HG03097 (cell line): ENCODE results near the gene POLR3B.
"Not testable (repeated sequence)": the region's sequence is repeated elsewhere in the genome, so short reads cannot be mapped to it uniquely, and the experiment has no call there.

Source experiments
- ATAC-seq: cut with Tn5 transposase; IDR thresholded peaks from one replicate; pipeline ENCODE4 v1.9.1; 2021; ENCODE audit not compliant: unreplicated experiment, low FRiP score

The POLR3B gene

DNA sequence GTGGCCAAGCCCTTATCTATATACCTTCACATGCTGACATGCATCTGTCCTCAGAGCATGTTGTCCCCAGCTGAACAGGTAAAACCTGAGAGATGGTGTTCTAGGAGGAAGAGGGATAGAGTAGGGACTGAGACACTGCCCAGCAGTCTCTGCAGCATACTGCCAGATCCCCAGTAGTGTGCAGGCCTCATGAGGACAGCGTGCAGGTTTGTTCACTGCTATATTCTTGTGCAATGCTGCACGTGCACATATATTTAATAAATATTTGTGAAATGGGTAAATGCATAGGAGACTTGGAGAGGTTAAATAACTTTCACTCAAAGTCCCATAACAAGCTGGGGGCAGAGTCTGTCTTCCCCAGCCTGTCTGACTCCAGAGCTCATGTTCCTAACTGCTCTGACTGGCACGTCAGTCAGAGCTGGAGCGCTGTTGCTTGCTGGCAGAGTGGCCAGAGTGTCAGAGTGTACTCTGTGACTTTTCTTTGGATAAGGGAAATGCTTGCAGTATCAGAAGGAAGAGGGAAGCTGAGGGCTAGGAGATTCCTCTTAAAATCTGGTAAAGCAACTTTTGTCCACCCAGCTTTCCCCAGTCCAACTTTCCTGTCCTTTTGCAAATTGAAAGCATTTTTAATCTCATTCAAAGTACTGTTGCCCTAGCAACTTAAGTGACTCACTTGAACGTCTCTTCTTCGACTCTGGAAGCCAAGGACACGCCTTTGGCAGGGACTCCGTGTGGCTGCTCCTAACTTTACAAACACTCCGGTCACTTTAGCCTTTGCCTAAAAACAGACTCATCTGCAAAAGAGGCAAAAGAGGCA lies 14.9 kb upstream of the POLR3B start:
- no peak for ATAC-seq

DNA sequence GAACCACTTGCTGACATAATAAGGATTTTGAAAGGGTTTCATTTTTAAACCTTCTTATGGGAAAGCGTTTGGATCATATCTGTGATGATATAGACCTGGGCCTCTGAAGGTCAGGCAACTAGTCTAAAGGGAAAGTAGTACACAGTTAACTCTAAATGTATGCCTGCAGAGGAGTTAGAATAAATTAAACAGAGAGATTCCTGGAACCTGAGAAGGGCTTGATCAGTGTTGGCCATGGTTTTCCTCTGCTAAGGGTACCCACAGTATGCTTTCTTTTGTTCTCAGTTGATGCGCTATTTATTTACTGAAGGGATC lies 14.4 kb upstream of the POLR3B start:
- no peak for ATAC-seq

DNA sequence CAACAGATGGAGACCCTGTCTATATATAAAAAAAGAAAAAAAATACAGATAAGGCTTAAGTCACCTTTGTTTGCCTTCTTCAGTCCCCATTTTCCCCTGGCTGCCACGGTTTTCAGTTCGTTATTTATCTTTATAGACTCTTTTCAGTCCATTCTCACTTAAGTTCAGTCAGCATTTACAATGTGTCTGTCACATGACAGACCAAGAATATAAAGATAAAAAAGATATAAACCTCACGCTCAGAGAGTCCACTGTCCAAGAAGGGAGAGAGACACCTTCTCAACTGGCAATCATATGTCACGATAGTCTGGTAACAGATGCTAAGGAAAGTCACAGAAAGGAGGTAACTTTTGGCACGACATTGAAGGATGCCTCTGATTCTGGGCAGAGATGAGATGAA lies 13.4 kb upstream of the POLR3B start:
- no peak for ATAC-seq

DNA sequence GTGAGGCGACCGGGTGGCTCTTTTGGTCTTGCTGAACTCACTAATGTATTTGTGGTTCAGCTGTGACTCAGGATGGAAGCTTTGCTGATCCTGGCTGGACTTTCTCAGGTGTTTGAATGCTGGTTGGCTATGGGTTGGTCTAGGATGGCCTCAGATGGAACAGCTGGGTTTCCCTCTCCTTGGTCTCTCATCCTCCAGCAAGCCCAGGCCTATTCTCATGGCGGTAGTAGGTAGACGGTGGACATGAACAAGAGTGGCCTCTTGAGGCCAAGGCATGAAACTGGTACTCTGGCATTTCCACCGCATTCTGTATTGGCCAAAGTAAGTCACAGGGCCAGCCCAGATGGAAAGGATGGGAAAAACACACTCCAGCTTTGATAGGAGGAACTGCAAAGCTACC lies 11.8 kb upstream of the POLR3B start:
- ATAC-seq: no peak

DNA sequence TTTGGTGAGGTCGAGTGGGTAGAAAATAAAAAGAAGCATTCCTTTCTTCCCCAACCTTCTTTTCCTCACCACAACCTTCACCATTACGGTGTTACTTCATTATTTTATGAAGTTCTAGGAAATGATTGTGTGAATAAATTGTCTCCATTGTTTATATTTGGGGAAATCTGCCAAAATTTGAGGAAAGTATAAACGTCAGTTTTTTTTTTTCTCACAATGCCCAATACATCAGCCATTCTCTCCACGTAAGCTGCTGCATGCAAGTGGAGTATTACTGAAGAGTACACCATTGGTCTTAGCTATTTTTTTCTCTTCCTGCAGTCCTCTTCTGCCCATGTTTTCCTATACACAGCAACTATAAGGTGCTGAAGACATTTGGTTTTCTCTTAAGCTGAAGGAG lies 9.1 kb upstream of the POLR3B start:
- ATAC-seq: no peak

DNA sequence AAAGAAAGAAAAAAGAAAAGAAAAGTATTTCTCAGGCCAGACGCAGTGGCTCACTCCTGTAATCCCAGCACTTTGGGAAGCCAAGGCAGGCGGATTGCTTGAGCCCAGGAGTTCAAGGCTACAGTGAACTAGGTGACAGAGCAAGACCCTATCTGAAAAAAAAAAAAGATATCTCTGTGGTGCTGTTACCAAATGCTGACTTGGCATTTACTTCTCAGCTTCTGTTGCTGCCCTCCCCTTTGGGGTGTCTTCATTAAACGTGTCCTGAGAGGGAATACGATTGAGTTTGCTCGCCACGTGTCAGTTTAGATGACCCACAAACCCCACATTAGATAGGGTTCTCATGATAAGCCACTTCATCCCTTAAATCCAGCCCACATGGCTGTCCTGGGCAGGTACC lies 4.4 kb upstream of the POLR3B start:
- no peak for ATAC-seq

DNA sequence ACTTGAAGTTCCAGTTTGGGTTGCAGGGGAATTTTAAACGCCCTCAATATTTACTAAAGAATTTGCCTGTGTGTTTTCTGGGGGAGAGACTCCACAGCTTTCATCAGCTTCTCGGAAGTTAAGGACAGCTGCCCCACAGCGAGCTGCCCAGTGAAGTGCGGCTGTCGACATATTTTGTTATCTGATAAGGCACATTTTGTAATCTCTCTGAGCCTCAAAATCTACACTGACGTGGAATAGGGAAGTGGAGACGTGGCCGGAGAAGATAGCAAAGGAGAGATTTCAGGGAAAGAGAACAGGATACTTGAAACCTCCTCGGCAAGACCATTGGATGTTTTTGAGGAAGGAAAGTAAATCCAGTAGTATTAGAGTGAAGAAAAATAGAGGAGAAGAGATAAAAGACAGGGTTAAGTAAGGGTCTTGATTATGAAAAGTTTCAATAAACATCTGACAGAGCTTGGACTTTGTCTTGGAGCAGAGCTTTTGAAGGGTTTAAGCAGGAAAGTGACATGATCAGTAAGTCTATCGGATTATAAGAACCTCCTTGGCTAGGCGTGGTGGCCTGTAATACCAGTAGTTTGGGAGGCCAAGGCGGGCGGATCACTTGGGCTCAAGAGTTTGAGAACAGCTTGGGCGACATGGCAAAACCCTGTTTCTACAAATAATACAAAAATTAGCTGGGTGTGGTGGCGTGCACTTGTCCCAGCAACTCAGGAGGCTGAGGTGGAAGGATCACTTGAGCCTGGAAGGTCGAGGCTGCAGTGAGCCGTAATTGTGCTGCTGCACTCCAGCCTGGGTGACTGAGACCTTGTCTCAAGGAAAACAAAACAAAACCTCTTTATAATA lies 1.1 kb downstream of the POLR3B start:
- ATAC-seq: no peak

DNA sequence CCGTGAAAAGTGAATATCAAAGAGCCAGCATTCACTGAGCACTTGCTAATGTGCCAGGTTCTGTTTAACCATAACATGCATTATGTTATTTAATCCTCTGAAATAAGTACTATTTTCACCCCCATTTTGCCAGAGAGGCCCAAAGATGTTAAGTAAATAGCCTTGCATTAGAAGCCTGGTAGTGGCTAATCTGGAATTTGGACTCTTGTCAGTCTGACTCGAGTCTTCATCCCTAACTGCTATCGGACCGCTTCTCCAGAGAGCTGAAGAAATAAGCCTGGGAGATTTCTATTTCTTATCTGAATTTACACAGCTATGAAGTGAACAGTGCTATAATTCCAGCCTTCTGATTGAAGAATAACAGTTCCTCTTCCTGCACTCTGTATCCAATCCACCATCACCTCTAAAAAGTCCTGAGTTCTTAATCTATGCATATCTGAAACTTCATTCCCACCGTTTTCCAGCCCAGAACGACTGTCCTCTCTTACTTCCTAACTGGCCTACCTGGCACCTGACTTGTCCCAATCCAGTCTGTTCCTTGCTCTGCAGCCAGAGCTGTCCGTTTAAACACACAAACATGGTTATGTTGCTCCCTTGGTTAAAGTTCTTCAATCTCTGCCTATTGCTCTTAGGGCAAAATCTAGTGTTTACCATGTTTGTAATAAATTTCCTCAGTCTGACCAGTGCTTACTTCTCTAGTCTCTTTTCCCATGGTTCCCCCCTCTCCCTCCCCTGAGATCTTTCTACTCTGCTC lies 2.3 kb downstream of the POLR3B start:
- ATAC-seq: no peak

DNA sequence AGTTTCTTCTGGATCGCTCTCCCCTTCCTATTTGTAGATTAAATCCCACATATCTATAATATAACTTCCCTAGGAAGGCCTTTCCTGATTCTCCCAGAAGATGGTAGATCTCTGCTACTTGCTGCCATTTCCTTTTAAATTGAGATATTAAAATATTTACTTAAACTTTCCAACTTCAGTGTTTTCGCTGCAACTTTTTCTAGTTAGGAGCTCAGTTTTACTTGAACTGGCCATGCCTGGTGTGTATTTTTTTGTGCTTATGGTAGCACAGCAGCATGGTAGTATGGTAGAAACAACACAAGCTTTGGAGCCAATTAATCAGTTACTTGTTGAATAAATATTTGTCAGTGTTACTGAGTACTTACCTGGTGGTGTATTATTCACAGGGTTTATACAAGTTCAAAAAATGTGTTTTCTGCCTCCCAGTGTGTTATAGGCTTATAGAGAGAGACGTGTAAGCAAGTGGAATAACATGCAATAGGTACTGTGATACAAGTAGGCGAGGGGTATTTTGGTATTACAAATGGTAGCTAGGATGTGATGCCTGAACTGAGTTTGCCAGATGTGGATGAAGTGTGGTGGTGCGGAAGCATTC lies 2.9 kb downstream of the POLR3B start:
- ATAC-seq: no peak

DNA sequence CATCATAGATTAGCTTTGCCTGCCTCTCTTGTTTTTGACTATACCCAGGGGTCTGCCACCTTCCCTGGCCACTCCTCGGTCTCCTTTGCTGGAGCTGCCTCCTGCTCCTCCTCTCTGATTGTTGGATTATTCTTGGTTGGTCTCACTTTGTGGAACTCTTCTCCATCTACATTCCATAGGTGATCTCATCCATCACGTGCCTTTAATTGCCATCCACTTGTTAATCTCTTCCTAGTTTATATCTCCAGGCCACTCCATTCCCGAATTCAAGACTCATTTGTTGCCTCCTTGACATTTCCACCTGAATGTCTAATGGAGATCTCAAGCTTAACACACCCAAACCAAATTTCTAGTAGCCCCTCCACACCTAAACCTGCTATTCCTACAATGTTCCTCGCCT lies 5.4 kb downstream of the POLR3B start:
- no peak for ATAC-seq

DNA sequence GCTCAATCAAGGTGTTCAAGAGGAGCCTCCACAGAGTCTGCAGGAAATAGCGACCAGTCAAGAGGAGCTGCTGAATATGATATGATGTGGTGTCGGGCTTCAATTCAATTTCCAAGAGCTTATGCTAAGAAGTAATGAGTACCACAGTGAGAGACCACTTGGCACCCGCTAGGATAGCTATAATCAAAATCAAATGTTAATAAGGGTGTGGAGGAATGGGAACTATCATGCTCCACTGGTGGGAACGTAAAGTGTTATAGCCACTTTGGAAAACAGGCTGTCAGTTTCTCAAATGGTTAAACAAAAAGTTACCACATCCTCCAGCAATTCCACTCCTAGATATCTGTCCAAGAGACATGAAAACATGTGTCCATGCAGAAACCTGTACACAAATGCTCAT lies 6.7 kb downstream of the POLR3B start:
- no peak for ATAC-seq

DNA sequence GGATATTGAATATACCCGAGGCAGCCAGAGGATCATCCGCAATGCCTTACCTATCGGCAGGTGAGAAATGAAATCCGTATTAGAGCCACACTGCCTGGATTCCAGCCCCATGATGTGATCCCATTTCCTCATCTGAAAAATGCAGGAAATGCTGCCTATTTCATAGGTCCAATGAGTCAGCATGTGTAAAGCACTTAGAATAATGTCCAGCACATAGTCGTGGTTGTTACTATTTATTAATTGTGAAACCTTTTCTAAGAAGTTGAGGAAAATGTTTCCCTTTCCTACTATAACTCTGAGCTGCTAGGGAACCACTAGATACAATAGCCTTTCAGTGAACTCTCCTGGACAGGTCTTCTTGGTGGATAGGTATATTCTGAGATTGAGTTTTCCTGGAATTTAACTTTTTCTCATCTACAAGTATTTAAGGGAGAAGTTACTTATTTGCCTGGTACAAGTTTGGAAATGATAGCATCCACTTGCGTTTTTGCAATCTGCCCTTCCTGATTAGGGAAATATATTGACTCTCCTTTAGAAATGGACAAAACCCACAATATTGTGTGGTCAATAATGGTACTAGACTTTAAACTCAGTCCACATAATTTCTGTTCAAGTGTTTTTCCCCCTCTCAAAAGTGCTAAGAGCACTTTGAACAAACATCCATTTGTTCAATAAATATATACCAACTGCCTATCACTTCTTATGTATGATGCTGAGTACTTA lies 12.2 kb downstream of the POLR3B start:
- ATAC-seq: no peak

DNA sequence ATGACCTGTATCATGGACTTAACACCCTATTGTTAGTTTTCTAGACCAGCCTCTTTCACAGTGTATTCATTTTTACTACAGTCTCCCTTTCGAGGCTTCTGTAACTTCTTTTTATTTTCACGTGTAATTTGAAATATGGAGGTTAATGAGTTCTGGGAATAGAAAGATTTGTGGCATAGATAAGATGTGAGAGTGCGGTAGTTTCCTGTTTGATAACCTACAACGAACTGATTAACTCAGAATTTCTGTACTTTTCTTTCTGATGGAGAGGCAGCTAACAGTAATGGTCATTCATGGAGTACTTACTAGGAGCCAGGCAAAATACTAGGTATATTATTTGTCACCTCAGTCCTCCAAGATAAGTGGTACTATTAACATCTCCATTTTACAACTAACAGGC lies 21.2 kb downstream of the POLR3B start:
- no peak for ATAC-seq

DNA sequence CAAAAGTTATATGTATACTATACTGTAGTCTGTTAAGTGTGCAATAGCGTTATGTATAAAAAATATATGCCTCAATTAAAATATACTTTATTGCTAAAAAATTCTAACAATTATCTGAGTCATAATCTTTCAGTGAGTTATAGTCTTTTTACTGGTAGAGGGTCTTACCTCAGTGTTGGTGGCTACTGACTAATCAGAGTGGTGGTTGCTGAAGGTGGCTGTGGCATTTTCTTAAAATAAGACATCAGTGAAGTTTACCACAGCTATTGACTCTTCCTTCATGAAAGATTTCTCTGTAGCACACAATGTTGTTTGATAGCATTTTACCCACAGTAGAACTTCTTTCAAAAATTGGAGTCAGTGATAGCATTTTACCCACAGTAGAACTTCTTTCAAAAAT lies 23.4 kb downstream of the POLR3B start:
- no peak for ATAC-seq

DNA sequence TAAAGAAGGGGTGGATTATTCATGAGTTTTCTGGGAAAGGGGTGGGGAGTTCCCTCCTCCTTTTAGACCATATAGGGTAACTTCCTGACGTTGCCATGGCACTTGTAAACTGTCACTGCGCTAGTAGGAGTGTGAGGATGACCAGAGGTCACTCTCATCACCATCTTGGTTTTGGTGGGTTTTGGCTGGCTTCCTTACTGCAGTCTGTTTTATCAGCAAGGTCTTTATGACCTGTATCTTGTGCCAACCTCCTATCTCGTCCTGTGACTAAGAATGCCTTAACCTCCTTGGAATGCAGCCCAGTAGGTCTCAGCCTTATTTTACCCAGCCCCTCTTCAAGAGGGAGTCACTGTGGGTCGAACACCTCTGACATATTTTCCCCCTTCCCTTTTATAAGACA lies 24.3 kb downstream of the POLR3B start:
- ATAC-seq: not testable (repeated sequence)

DNA sequence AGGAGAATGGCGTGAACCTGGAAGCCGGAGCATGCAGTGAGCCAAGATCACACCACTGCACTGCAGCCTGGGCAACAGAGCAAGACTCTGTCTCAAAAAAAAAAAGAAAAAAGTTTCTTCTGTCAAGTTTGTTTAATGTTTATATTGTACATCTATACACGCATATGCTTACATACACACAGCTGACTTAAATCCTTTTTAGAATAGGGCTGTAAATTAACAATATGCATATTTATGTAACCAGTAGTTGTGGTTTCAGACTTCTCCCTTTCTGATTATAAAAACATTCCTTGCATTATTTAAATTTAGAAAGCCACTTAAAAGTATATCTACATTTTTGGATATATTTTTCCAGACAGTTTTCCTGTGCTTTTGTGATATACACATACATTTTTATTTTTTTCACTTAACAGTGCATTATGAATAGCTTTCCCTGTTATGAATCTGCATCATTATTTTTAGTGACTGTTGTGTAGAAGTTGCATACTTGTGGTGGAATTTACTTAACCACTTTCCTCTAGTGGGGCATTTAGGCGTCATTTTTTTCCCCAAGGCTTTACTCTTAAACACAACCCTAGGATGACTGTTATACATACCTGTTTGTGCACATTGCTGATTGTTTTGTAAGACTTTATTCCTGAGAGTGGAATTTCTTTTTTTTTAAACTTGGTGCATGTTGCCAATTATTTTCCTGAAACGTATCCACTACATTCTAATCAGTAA lies 29.4 kb downstream of the POLR3B start:
- no peak for ATAC-seq

DNA sequence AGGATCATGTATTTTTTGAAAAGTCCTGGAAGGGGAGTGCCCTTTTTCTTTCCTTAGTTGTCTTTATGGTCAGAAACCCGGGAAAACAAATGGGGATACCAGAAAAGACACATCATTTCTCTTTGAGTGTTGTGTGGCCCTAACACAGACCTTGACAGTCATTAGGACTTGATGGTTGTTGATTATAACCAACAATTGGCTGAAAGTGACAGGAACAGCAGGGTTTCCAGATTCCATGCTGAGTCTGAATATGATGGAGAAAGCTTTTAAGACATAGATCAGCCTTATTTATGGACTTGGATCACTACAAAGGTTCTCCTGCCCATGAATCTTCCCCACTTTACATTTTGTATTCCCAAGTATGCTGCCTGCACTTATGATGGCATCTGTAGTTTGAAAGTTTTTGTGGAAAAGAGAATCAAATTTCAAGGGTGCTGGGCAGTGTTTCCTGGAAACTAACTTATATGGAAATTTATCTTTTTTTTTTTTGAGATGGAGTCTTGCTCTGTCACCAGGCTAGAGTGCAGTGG lies 30.4 kb downstream of the POLR3B start:
- ATAC-seq: no peak

DNA sequence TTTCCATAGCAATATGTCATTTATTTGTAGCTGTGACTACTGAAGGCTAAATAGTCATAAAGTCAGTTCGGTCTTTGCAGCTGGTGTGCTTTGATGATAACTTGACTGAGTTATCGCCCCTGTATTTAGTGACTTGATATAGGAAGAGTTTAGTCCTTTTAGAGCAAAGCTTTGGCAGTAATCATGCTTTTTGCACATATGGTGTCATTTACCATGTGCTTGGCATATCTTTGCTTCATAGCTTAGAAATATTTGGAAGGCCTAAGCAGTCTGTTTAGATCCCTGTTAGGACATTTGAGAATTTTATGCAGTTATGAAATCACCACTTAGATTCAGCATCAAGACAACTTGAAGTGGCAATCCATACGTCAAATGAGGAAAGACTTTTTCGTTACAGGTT lies 31.6 kb downstream of the POLR3B start:
- no peak for ATAC-seq

DNA sequence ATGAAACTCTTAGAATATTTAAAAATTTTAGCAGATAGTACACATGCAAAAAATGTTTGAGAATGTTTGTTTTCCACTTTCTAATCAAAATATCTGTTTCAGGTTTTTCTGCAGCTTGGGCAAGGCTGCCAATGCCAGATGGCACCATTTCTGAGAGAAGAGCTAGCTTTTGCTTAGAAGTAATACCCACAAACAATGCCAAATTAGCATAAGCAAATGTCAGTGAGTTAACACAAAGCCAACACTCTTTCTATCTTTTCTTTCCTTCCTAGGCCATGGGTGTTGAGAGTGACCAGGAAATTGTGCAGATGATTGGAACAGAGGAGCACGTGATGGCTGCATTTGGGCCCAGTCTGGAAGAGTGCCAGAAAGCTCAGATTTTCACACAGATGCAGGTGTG lies 35.2 kb downstream of the POLR3B start:
- ATAC-seq: no peak

DNA sequence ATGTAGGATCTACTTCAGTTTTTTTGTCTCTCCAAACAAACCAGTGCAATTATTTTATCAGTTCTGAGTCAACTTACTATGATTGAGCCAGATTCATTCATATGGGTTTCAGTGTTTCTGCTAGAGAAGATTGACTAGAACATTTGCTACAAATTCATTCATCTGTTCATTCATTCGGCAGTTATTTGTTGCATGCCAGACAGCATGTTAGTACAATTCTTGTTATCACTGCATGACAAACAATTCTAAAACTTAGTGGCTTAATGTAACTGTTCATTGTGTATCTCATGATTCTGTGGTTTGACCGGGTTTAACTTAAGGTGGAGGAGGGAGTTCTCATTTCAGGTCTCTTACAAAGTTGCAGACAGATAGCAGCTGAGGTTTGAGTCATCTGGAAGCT lies 52.3 kb downstream of the POLR3B start:
- ATAC-seq: no peak
